H9 (cell line): Measurements from ENCODE around the gene JMJD8. TPM values are rescaled to one million over a fixed set of nuclear protein-coding genes. Genes with fewer than 3 reads are reported as not detected.

Experiments used
- DNase-seq: peaks from one replicate; pipeline ENCODE4 v3.0.0-alpha.2; 2017
- H2AFZ ChIP-seq: one replicate; pipeline ENCODE4 v1.6.1; 2013; ENCODE audit warnings: mild to moderate bottlenecking, low read length, control low read depth, moderate library complexity
- H2AK5ac ChIP-seq: 2 replicates; pipeline ENCODE4 v1.6.1; 2013; ENCODE audit warnings: low read length, control low read depth, mixed read lengths; ENCODE audit not compliant: insufficient read length
- H2BK120ac ChIP-seq: one replicate; pipeline ENCODE4 v1.6.1; 2013; ENCODE audit warnings: low read depth, mild to moderate bottlenecking, low read length, control low read depth, inconsistent platforms; ENCODE audit not compliant: poor library complexity, severe bottlenecking
- H2BK12ac ChIP-seq: 2 replicates; pipeline ENCODE4 v1.6.1; 2013; ENCODE audit warnings: low read length, control low read depth, mixed read lengths, low read depth; ENCODE audit not compliant: insufficient read length
- H2BK15ac ChIP-seq: 2 replicates; pipeline ENCODE4 v1.6.1; 2013; ENCODE audit warnings: low read depth, low read length, control low read depth
- H2BK20ac ChIP-seq: one replicate; pipeline ENCODE4 v1.6.1; 2013; ENCODE audit warnings: low read depth, mild to moderate bottlenecking, low read length, control low read depth, inconsistent platforms; ENCODE audit not compliant: poor library complexity, severe bottlenecking
- H2BK5ac ChIP-seq: 2 replicates; pipeline ENCODE4 v1.6.1; 2013; ENCODE audit warnings: low read length, control low read depth, mixed read lengths; ENCODE audit not compliant: insufficient read length
- H3K14ac ChIP-seq: 2 replicates; pipeline ENCODE4 v1.6.1; 2013; ENCODE audit warnings: low read length, control low read depth; ENCODE audit not compliant: insufficient read depth
- H3K18ac ChIP-seq: 2 replicates; pipeline ENCODE4 v1.6.1; 2013; ENCODE audit warnings: low read depth, mild to moderate bottlenecking, mixed read lengths, low read length, control low read depth; ENCODE audit not compliant: insufficient read length
- H3K23ac ChIP-seq: 2 replicates; pipeline ENCODE4 v1.6.1; 2013; ENCODE audit warnings: low read length, control low read depth, mixed read lengths, low read depth; ENCODE audit not compliant: insufficient read length
- H3K23me2 ChIP-seq: 2 replicates; pipeline ENCODE4 v1.6.1; 2013; ENCODE audit warnings: low read depth, mild to moderate bottlenecking, mixed read lengths, low read length, control low read depth; ENCODE audit not compliant: insufficient read length, poor library complexity, severe bottlenecking
- H3K27ac ChIP-seq: 2 replicates; pipeline ENCODE4 v1.5.1; 2013; ENCODE audit warnings: low read length, control low read depth, mixed read lengths, low read depth; ENCODE audit not compliant: insufficient read length
- H3K27me3 ChIP-seq: 2 replicates; pipeline ENCODE4 v1.6.1; 2013; ENCODE audit warnings: low read length, control low read depth, inconsistent platforms; ENCODE audit not compliant: insufficient read depth
- H3K4ac ChIP-seq: 2 replicates; pipeline ENCODE4 v1.6.1; 2013; ENCODE audit warnings: low read depth, mild to moderate bottlenecking, control low read depth, inconsistent platforms, low read length, moderate library complexity
- H3K4me1 ChIP-seq: 2 replicates; pipeline ENCODE4 v1.6.1; 2013; ENCODE audit warnings: low read length, control low read depth, inconsistent platforms; ENCODE audit not compliant: insufficient read depth
- H3K4me2 ChIP-seq: 2 replicates; pipeline ENCODE4 v1.6.1; 2013; ENCODE audit warnings: low read length, control low read depth, mixed read lengths; ENCODE audit not compliant: insufficient read length, insufficient read depth
- H3K56ac ChIP-seq: 2 replicates; pipeline ENCODE4 v1.6.1; 2013; ENCODE audit warnings: low read depth, mild to moderate bottlenecking, mixed read lengths, low read length, control low read depth; ENCODE audit not compliant: insufficient read length
- H3K79me1 ChIP-seq: 2 replicates; pipeline ENCODE4 v1.6.1; 2013; ENCODE audit warnings: low read depth, mild to moderate bottlenecking, moderate library complexity, low read length, control low read depth, inconsistent platforms; ENCODE audit not compliant: insufficient read depth, poor library complexity, severe bottlenecking
- H3K79me2 ChIP-seq: 2 replicates; pipeline ENCODE4 v1.6.1; 2013; ENCODE audit warnings: low read length, control low read depth, inconsistent platforms; ENCODE audit not compliant: insufficient read depth
- H3K9ac ChIP-seq: 2 replicates; pipeline ENCODE4 v1.6.1; 2013; ENCODE audit warnings: low read length, control low read depth, mixed read lengths; ENCODE audit not compliant: insufficient read length; ENCODE audit errors: extremely low read depth
- H3K9me3 ChIP-seq: one replicate; pipeline ENCODE4 v1.6.1; 2013; ENCODE audit warnings: low read depth, low read length, inconsistent platforms; ENCODE audit not compliant: control insufficient read depth
- H3T11ph ChIP-seq: one replicate; pipeline ENCODE4 v1.6.1; 2013; ENCODE audit warnings: mild to moderate bottlenecking, low read length, control low read depth, inconsistent platforms
- H4K20me1 ChIP-seq: one replicate; pipeline ENCODE4 v1.6.1; 2013; ENCODE audit not compliant: control insufficient read depth, insufficient read length, insufficient read depth
- H4K5ac ChIP-seq: 2 replicates; pipeline ENCODE4 v1.6.1; 2013; ENCODE audit warnings: low read depth, mild to moderate bottlenecking, mixed read lengths, low read length, control low read depth; ENCODE audit not compliant: insufficient read length
- H4K8ac ChIP-seq: replicated peaks from 2 replicates; pipeline ENCODE4 v1.6.1; 2013; ENCODE audit warnings: low read length, control low read depth, mixed read lengths, low read depth; ENCODE audit not compliant: insufficient read length
- H4K91ac ChIP-seq: 2 replicates; pipeline ENCODE4 v1.6.1; 2013; ENCODE audit warnings: low read depth, mild to moderate bottlenecking, moderate library complexity, mixed read lengths, low read length, control low read depth; ENCODE audit not compliant: insufficient read length
- H3K27ac Mint-ChIP-seq, 3 experiments: 2 replicates in 2 of 3; 3 replicates in 1 of 3; pipeline ENCODE4 v1.8.0; 2020 to 2021; ENCODE audit warnings: mixed read lengths in 3 of 3, mild to moderate bottlenecking in 1 of 3, moderate library complexity in 1 of 3
- H3K27me3 Mint-ChIP-seq: 2 replicates; pipeline ENCODE4 v1.8.0; 2021; ENCODE audit warnings: low read depth, mild to moderate bottlenecking, moderate library complexity, mixed read lengths
- H3K36me3 Mint-ChIP-seq, 3 experiments: 2 replicates in 2 of 3; 3 replicates in 1 of 3; pipeline ENCODE4 v1.8.0; 2020 to 2021; ENCODE audit warnings: low read depth in 3 of 3, mixed read lengths in 3 of 3; ENCODE audit not compliant: insufficient read depth in 1 of 3
- H3K4me1 Mint-ChIP-seq, 2 experiments: 2 replicates each; pipeline ENCODE4 v1.8.0; 2020; ENCODE audit warnings: mixed read lengths in 2 of 2
- H3K4me3 Mint-ChIP-seq, 2 experiments: 2 replicates in 1 of 2; 3 replicates in 1 of 2; pipeline ENCODE4 v1.8.0; 2020 to 2021; ENCODE audit warnings: mild to moderate bottlenecking in 2 of 2, mixed read lengths in 2 of 2, moderate library complexity in 1 of 2
- H3K9me3 Mint-ChIP-seq, 2 experiments: 2 replicates in 1 of 2; 3 replicates in 1 of 2; pipeline ENCODE4 v1.8.0; 2020; ENCODE audit warnings: mild to moderate bottlenecking in 2 of 2, mixed read lengths in 2 of 2, moderate library complexity in 1 of 2
- CTCF ChIP-seq: fragments of 200-600 bp; sonication (generic); conservative IDR thresholded peaks from 3 replicates; pipeline ENCODE4 v1.8.0; 2021; ENCODE audit warnings: antibody characterized with exemption, mild to moderate bottlenecking
- WGBS: extraction: QIAGEN DNeasy Blood & Tissue Kit; methylation state at CpG from one replicate; pipeline ENCODE4 v1.1.7; 2013; ENCODE audit warnings: missing lambda C conversion rate, low lambda C conversion rate, mixed read lengths; ENCODE audit not compliant: insufficient read length; ENCODE audit errors: extremely low coverage; 5-methylcytosine and 5-hydroxymethylcytosine counted together
- total RNA-seq: library from RNA; stranded (reverse); gene quantifications from 2 replicates; pipeline ENCODE4 v1.2.1, GENCODE V29; 2021

Gene JMJD8
- total RNA-seq, 1 experiment from 2014 or later = 52.7 TPM

DNA sequence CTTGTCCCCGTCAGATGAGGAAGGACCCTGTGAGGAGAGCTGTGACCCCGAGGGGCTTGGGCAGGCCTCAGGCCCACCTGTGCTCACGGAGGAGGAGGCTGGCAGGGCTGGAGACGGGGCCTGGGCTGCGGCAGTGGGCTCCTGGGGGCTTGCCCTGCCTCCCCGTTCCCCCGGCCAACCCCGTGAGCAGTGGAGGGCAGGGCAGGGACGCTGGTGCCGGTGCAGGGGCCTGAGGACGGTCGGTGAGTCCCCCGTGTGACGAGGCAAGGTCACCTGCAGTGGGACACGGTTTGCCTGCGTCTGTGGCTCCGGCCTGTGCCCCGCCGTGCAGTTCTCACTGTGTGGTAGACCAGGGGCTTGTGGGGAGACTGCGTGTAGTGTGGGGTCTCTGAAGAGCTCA is 24.5 kb downstream of the JMJD8 start:
- H4K5ac ChIP-seq = no peak overlapping the region
- H3K18ac ChIP-seq = no peak overlapping the region
- H2BK5ac ChIP-seq = no peak overlapping the region
- no peak overlapping the region for H2BK20ac ChIP-seq
- Mint-ChIP-seq H3K27ac (no peak overlapping the region), H3K36me3 (peaks cover 2 to 13% (median 8%) of the 10 kb centered on the region in 3 experiments; a peak in 5 of 7 replicates), H3K27me3 (no peaks in the 10 kb centered on the region), H3K4me1 (peaks cover 0 to 5% of the 10 kb centered on the region in 2 experiments; a peak in 2 of 4 replicates), H3K4me3 (no peak overlapping the region), H3K9me3 (no peaks in the 10 kb centered on the region)
- TF ChIP-seq CTCF = no peak
- H3K23ac ChIP-seq = no peak overlapping the region
- no peaks in the 10 kb centered on the region for H3K79me1 ChIP-seq
- H3K27ac ChIP-seq = no peak overlapping the region
- H2BK15ac ChIP-seq = no peak overlapping the region
- no peak overlapping the region for H2BK12ac ChIP-seq
- H3K23me2 ChIP-seq = no peaks in the 10 kb centered on the region
- H3K4me1 ChIP-seq = no peaks in the 10 kb centered on the region; the same call in 1 of the 2 replicates
- DNase-seq = no peak
- H3K9ac ChIP-seq = no peak overlapping the region
- no peaks in the 10 kb centered on the region for H3K9me3 ChIP-seq
- H2BK120ac ChIP-seq = no peak overlapping the region
- no CpG with 5 or more reads among the region's 20 CpGs for WGBS
- no peak overlapping the region for H3T11ph ChIP-seq
- H3K27me3 ChIP-seq = no peaks in the 10 kb centered on the region
- no peak overlapping the region for H2AFZ ChIP-seq
- H3K56ac ChIP-seq = no peak overlapping the region
- no peak overlapping the region for H4K8ac ChIP-seq
- no peak overlapping the region for H3K4ac ChIP-seq
- H3K14ac ChIP-seq = no peak overlapping the region
- no peak overlapping the region for H2AK5ac ChIP-seq
- no peaks in the 10 kb centered on the region for H3K79me2 ChIP-seq
- no peaks in the 10 kb centered on the region for H4K20me1 ChIP-seq
- H4K91ac ChIP-seq = no peak overlapping the region
- no peak overlapping the region for H3K4me2 ChIP-seq
